Testis (tissue), 3 donors: Measurements from ENCODE around the gene FAM193A. TPM values are rescaled to one million over a fixed set of nuclear protein-coding genes. Genes with fewer than 3 reads are reported as not detected.

Experiments
- DNase-seq: peaks from one replicate; pipeline ENCODE4 v3.0.0-alpha.2; 2019
- H3K27ac ChIP-seq, 2 donors: fragments of 200-600 bp; sonication (generic); one replicate each; pipeline ENCODE4 v1.5.1; 2019
- H3K27me3 ChIP-seq: fragments of 200-600 bp; sonication (generic); one replicate; pipeline ENCODE4 v1.5.1; 2019
- H3K36me3 ChIP-seq: fragments of 200-600 bp; sonication (generic); one replicate; pipeline ENCODE4 v1.5.1; 2017; ENCODE audit warnings: low read depth; ENCODE audit errors: missing control alignments
- H3K4me1 ChIP-seq: fragments of 200-600 bp; sonication (generic); one replicate; pipeline ENCODE4 v1.5.1; 2019
- H3K4me3 ChIP-seq, 2 donors: fragments of 200-600 bp; sonication (generic); one replicate each; pipeline ENCODE4 v1.5.1; 2017 to 2019
- H3K9me3 ChIP-seq: fragments of 200-600 bp; sonication (generic); one replicate; pipeline ENCODE4 v1.5.1; 2017
- CTCF ChIP-seq, 3 experiments: fragments of 450-650 bp in 2 of 3; fragments of 200-600 bp in 1 of 3; sonication (generic) in 1 of 3; IDR thresholded peaks; one replicate each; pipeline ENCODE4 v1.5.1; 2016 to 2019; ENCODE audit warnings: antibody characterized with exemption in 3 of 3, mild to moderate bottlenecking in 2 of 3, moderate library complexity in 1 of 3
- POLR2A ChIP-seq: fragments of 450-650 bp; IDR thresholded peaks from one replicate; pipeline ENCODE4 v1.6.1; 2017; ENCODE audit warnings: antibody characterized with exemption, mild to moderate bottlenecking, moderate library complexity
- WGBS, 2 donors: methylation state at CpG; one replicate each; pipeline ENCODE4 v1.1.5; 2018; 5-methylcytosine and 5-hydroxymethylcytosine counted together
- intact Hi-C: fragments of 100-400 bp; cut with DNase I; formaldehyde crosslinking; loops from one replicate; pipeline ENCODE4 v1.15.1; 2023; ENCODE audit warnings: low total_unique reads
- polyA plus RNA-seq: library from polyadenylated mRNA; stranded (reverse); fragments of 350-450 nt; fragmentation: Illumina TruSeq; extraction: RNeasy Lipid Tissue Mini Kit (QIAGEN cat#74804); gene quantifications from one replicate; pipeline ENCODE4 v1.2.3, GENCODE V29; 2014; ENCODE audit warnings: low read depth, low replicate concordance; ENCODE audit not compliant: insufficient read depth
- total RNA-seq, 2 donors: library from RNA; depleted of rRNA; stranded (reverse); fragments of >200 nt; gene quantifications; one replicate each; pipeline ENCODE4 v1.2.3, GENCODE V29; 2016

Gene FAM193A
- total and polyA plus RNA-seq, 3 donors from 2014 or later = 50.4 to 92.4 (median 78.7) TPM

GRCh38 chr4:2763511-2763967 is 227.1 kb downstream of the FAM193A start:
- no peaks in the 10 kb centered on the region for H3K27me3 ChIP-seq
- intact Hi-C loops = loop anchor here (10.0 kb wide), 2 partner anchors 171 to 281 kb away; no protein-coding TSS in a partner anchor
- WGBS, 2 donors = 26 to 42% methylated on average over 17 to 23 of the region's 23 CpGs
- H3K36me3 ChIP-seq = no peaks in the 10 kb centered on the region
- no peaks in the 10 kb centered on the region for H3K9me3 ChIP-seq
- H3K4me1 ChIP-seq = peaks cover 2% of the 10 kb centered on the region
- peak overlapping the region; percentile 56 to 67 for H3K4me3 ChIP-seq
- TF ChIP-seq CTCF (IDR thresholded peaks at IDR 0.05) (no peak), POLR2A (no peak)
- peak overlapping the region; percentile 70 to 80 for H3K27ac ChIP-seq
- DNase-seq = no peak

GRCh38 chr4:2765832-2766526 is 229.5 kb downstream of the FAM193A start:
- 95 to 97% methylated on average over 12 of the region's 12 CpGs for WGBS, 2 donors
- Histone ChIP-seq H3K4me1 (peaks cover 2% of the 10 kb centered on the region), H3K36me3 (no peaks in the 10 kb centered on the region), H3K27me3 (no peaks in the 10 kb centered on the region), H3K4me3 (no peak overlapping the region), H3K9me3 (no peaks in the 10 kb centered on the region), H3K27ac (no peak overlapping the region)
- DNase-seq = no peak
- TF ChIP-seq POLR2A (no peak), CTCF (IDR thresholded peaks at IDR 0.05) (no peak)
- intact Hi-C loops = loop anchor here (10.0 kb wide), 2 partner anchors 169 to 279 kb away; no protein-coding TSS in a partner anchor

GRCh38 chr4:2767046-2767704 is 230.7 kb downstream of the FAM193A start:
- Histone ChIP-seq H3K27ac (no peak overlapping the region), H3K4me1 (peaks cover 2% of the 10 kb centered on the region), H3K9me3 (no peaks in the 10 kb centered on the region), H3K27me3 (no peaks in the 10 kb centered on the region), H3K36me3 (no peaks in the 10 kb centered on the region), H3K4me3 (no peak overlapping the region)
- no peak for DNase-seq
- no peak for TF ChIP-seq POLR2A
- WGBS, 2 donors = 85 to 95% methylated on average over 4 to 5 of the region's 5 CpGs
- intact Hi-C loops = loop anchor here (10.0 kb wide), 2 partner anchors 168 to 278 kb away; no protein-coding TSS in a partner anchor

GRCh38 chr4:2767705-2768074 is 231.2 kb downstream of the FAM193A start:
- Histone ChIP-seq H3K4me1 (peaks cover 2% of the 10 kb centered on the region), H3K36me3 (no peaks in the 10 kb centered on the region), H3K4me3 (no peak overlapping the region), H3K27ac (no peak overlapping the region), H3K27me3 (no peaks in the 10 kb centered on the region), H3K9me3 (no peaks in the 10 kb centered on the region)
- intact Hi-C loops = loop anchor here (10.0 kb wide), 2 partner anchors 167 to 277 kb away; no protein-coding TSS in a partner anchor
- TF ChIP-seq POLR2A = no peak
- TF ChIP-seq CTCF (IDR thresholded peaks at IDR 0.05) = no peak
- WGBS, 2 donors = 49% methylated on average over 11 of the region's 11 CpGs; no CpG with 5 or more reads in 1 of the 2 donors
- no peak for DNase-seq

- no peak for TF ChIP-seq CTCF (IDR thresholded peaks at IDR 0.05)
- TF ChIP-seq POLR2A = no peak
- intact Hi-C loops = loop anchor here (10.0 kb wide), 2 partner anchors 167 to 277 kb away; no protein-coding TSS in a partner anchor
- Histone ChIP-seq H3K27ac (no peak overlapping the region), H3K4me3 (no peak overlapping the region), H3K4me1 (peaks cover 2% of the 10 kb centered on the region), H3K36me3 (no peaks in the 10 kb centered on the region), H3K27me3 (no peaks in the 10 kb centered on the region), H3K9me3 (no peaks in the 10 kb centered on the region)
- WGBS, 2 donors = 88 to 91% methylated on average over 9 of the region's 9 CpGs
- DNase-seq = no peak
Measured at GRCh38 chr4:2768124-2768523, 231.7 kb downstream of the FAM193A start.
